ENCODE data around the gene ALDH8A1. TPM values are rescaled to one million over a fixed set of nuclear protein-coding genes. Genes with fewer than 3 reads are reported as not detected.
A peak's percentile ranks its signal among the peaks of the same experiment; 100 is the strongest.

Gene ALDH8A1
- total and polyA plus RNA-seq, 2 of the 13 experiments (the other 11 are each of a cell fraction or from before 2014, with no cell fraction given): 1.1 to 3.4 TPM

DNA sequence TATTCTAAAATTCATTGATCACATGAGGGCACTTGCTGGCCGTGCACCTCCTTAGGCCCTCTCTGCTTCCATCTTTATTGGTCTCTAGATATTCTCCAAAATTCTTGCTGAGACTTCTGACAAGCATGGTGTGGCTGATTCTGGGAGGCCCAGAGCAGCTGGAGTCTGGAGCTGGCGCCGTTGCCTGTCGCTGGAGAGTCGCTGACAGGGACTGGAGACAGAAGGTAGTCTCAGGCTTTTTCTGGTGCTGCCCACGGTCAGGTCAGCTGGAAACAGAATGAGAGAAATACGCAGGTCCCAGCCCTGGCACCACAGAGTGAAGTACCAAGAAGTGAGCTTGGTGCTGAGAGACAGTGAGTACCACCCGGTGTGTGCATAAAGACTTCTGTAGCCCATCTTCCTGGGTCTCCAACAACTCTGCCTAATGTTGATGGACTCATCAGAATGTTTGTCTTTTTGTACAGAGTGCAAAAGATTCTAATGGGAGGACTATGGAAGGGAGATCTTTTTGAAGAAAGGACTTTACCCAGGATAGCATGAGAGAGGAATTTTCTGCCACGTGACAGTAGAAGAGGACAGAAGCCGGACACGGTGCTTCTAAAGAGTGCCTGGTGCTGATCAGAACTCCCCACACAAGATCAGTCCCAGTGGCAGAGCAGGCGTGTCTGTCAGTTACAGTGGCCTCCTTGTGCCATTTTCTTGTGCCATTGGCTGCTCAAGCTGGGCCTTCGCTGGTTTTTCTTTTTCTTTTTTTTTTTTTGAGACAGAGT, 1.8 kb upstream of the ALDH8A1 start (continued):
- TF ChIP-seq SOX13 (IDR thresholded peaks at IDR 0.05) (no peak), SOX13 (CRISPR knock-in tag; conservative IDR thresholded peaks at IDR 0.05 in 1 of 2, IDR thresholded peaks at IDR 0.05 in 1 of 2) (peak in 1 of 2 experiments; percentile 41; a peak in 1 of 4 replicates), ZFY (CRISPR knock-in tag; IDR thresholded peaks at IDR 0.05) (no peak), TAF15 (IDR thresholded peaks at IDR 0.05; ENCODE audit: low read depth, low read length, poor library complexity, severe bottlenecking) (no peak), POLR2A (IDR thresholded peaks at IDR 0.05; ENCODE audit: insufficient read depth in 1 of 2, low read depth in 2 of 2, low read length in 2 of 2) (peak; percentile 44 to 74; a peak in 3 of 4 replicates), ZNF777 (CRISPR knock-in tag; IDR thresholded peaks at IDR 0.05) (no peak), ZNF501 (CRISPR knock-in tag; IDR thresholded peaks at IDR 0.05) (peak; percentile 56; the same call in 1 of the 2 replicates), ELF3 (CRISPR knock-in tag; IDR thresholded peaks at IDR 0.05) (peak; percentile 11; the same call in 1 of the 2 replicates), SAP130 (CRISPR knock-in tag; IDR thresholded peaks at IDR 0.05; ENCODE audit: low read depth) (peak; percentile 24; the same call in 1 of the 2 replicates)
- TF ChIP-seq, protein P1, sequence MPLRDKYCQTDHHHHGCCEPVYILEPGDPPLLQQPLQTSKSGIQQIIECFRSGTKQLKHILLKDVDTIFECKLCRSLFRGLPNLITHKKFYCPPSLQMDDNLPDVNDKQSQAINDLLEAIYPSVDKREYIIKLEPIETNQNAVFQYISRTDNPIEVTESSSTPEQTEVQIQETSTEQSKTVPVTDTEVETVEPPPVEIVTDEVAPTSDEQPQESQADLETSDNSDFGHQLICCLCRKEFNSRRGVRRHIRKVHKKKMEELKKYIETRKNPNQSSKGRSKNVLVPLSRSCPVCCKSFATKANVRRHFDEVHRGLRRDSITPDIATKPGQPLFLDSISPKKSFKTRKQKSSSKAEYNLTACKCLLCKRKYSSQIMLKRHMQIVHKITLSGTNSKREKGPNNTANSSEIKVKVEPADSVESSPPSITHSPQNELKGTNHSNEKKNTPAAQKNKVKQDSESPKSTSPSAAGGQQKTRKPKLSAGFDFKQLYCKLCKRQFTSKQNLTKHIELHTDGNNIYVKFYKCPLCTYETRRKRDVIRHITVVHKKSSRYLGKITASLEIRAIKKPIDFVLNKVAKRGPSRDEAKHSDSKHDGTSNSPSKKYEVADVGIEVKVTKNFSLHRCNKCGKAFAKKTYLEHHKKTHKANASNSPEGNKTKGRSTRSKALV (CRISPR knock-in tag; IDR thresholded peaks at IDR 0.05): no peak
- TF ChIP-seq, protein P2, sequence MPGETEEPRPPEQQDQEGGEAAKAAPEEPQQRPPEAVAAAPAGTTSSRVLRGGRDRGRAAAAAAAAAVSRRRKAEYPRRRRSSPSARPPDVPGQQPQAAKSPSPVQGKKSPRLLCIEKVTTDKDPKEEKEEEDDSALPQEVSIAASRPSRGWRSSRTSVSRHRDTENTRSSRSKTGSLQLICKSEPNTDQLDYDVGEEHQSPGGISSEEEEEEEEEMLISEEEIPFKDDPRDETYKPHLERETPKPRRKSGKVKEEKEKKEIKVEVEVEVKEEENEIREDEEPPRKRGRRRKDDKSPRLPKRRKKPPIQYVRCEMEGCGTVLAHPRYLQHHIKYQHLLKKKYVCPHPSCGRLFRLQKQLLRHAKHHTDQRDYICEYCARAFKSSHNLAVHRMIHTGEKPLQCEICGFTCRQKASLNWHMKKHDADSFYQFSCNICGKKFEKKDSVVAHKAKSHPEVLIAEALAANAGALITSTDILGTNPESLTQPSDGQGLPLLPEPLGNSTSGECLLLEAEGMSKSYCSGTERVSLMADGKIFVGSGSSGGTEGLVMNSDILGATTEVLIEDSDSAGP (CRISPR knock-in tag; IDR thresholded peaks at IDR 0.05; ENCODE audit: borderline replicate concordance): peak; percentile 13; the same call in 1 of the 2 replicates
- TF ChIP-seq, protein P3, sequence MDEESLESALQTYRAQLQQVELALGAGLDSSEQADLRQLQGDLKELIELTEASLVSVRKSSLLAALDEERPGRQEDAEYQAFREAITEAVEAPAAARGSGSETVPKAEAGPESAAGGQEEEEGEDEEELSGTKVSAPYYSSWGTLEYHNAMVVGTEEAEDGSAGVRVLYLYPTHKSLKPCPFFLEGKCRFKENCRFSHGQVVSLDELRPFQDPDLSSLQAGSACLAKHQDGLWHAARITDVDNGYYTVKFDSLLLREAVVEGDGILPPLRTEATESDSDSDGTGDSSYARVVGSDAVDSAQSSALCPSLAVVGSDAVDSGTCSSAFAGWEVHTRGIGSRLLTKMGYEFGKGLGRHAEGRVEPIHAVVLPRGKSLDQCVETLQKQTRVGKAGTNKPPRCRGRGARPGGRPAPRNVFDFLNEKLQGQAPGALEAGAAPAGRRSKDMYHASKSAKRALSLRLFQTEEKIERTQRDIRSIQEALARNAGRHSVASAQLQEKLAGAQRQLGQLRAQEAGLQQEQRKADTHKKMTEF (CRISPR knock-in tag; IDR thresholded peaks at IDR 0.05): no peak; the same call in 1 of the 2 replicates
- TF ChIP-seq, protein P4, sequence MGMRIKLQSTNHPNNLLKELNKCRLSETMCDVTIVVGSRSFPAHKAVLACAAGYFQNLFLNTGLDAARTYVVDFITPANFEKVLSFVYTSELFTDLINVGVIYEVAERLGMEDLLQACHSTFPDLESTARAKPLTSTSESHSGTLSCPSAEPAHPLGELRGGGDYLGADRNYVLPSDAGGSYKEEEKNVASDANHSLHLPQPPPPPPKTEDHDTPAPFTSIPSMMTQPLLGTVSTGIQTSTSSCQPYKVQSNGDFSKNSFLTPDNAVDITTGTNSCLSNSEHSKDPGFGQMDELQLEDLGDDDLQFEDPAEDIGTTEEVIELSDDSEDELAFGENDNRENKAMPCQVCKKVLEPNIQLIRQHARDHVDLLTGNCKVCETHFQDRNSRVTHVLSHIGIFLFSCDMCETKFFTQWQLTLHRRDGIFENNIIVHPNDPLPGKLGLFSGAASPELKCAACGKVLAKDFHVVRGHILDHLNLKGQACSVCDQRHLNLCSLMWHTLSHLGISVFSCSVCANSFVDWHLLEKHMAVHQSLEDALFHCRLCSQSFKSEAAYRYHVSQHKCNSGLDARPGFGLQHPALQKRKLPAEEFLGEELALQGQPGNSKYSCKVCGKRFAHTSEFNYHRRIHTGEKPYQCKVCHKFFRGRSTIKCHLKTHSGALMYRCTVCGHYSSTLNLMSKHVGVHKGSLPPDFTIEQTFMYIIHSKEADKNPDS (CRISPR knock-in tag; IDR thresholded peaks at IDR 0.05): no peak
- TF ChIP-seq, protein P5, sequence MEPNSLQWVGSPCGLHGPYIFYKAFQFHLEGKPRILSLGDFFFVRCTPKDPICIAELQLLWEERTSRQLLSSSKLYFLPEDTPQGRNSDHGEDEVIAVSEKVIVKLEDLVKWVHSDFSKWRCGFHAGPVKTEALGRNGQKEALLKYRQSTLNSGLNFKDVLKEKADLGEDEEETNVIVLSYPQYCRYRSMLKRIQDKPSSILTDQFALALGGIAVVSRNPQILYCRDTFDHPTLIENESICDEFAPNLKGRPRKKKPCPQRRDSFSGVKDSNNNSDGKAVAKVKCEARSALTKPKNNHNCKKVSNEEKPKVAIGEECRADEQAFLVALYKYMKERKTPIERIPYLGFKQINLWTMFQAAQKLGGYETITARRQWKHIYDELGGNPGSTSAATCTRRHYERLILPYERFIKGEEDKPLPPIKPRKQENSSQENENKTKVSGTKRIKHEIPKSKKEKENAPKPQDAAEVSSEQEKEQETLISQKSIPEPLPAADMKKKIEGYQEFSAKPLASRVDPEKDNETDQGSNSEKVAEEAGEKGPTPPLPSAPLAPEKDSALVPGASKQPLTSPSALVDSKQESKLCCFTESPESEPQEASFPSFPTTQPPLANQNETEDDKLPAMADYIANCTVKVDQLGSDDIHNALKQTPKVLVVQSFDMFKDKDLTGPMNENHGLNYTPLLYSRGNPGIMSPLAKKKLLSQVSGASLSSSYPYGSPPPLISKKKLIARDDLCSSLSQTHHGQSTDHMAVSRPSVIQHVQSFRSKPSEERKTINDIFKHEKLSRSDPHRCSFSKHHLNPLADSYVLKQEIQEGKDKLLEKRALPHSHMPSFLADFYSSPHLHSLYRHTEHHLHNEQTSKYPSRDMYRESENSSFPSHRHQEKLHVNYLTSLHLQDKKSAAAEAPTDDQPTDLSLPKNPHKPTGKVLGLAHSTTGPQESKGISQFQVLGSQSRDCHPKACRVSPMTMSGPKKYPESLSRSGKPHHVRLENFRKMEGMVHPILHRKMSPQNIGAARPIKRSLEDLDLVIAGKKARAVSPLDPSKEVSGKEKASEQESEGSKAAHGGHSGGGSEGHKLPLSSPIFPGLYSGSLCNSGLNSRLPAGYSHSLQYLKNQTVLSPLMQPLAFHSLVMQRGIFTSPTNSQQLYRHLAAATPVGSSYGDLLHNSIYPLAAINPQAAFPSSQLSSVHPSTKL (CRISPR knock-in tag; IDR thresholded peaks at IDR 0.05): peak; percentile 58; the same call in 1 of the 2 replicates
- TF ChIP-seq, protein P6, sequence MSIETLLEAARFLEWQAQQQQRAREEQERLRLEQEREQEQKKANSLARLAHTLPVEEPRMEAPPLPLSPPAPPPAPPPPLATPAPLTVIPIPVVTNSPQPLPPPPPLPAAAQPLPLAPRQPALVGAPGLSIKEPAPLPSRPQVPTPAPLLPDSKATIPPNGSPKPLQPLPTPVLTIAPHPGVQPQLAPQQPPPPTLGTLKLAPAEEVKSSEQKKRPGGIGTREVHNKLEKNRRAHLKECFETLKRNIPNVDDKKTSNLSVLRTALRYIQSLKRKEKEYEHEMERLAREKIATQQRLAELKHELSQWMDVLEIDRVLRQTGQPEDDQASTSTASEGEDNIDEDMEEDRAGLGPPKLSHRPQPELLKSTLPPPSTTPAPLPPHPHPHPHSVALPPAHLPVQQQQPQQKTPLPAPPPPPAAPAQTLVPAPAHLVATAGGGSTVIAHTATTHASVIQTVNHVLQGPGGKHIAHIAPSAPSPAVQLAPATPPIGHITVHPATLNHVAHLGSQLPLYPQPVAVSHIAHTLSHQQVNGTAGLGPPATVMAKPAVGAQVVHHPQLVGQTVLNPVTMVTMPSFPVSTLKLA (IDR thresholded peaks at IDR 0.05): peak; percentile 63

Data from HepG2 (cell line).